ENCODE measurements around the gene CCR5AS.
"Not testable (repeated sequence)": the region's sequence is repeated elsewhere in the genome, so short reads cannot be mapped to it uniquely, and the experiment has no call there.

Gene CCR5AS

GRCh38 chr3:46427916-46428833, 21.3 kb upstream of the CCR5AS start:
- no peak for DNase-seq

- DNase-seq, result not testable (repeated sequence)
Observed at GRCh38 chr3:46427404-46427803, 20.5 kb upstream of the CCR5AS start.

- not testable (repeated sequence) for DNase-seq
Observed at GRCh38 chr3:46426476-46426875, 19.6 kb upstream of the CCR5AS start.

DNA sequence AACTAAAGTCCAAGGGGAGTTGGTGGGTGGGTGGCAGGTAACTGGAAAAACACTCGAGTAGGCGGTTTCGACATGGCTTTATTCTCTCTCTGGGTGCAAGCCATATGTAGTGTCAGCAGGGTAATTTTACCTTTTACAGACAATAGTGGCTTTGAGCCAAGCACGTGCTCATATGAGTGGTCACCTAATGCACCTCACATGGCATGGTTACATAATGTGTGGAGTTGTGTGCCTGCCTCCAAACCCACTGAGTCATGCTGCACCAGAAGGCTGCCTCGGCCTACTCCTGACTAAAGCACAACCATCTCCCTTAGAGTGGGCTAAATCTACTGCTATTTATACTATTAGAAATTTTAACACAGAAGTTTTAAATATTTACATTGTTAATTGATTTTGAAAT, 16.7 kb upstream of the CCR5AS start:
- no peak for DNase-seq

DNA sequence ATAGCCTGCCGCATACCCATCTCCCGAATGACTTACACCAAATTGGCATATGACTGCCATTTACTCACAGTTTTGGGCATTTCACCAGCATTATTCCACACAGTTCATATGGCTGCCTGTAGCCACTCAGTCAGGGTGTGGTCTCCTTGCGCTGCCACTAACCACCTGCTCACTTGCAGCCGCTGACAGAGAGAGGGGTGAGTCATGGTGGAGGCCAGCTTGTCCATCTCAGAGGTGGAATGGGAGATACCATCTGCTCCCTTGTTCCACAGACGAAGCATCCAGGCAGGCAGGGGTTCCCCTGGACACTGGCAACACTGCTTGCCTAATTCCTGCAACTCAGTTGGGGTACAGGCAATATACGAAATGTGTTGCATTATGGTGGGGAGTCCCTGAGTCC, 15.8 kb upstream of the CCR5AS start:
- DNase-seq, result no peak

DNA sequence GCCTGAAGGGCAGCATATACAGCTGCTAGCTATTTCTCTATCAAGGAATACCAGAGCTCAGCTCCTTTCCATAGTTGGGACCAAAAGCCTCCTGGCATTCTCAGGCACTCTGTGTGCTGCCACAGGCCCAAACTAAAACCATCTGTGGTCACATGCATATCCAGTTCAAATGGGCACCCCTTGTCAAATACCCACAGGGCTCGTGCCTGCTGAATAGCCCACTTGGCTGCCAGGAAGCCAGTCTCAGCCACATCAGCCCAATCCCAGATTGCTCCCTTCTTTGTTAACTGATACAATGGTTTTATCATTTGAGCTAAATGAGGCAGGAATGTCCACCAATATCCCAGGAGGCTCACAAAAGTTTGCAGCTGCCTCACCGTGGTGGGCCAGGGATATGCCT, 14.1 kb upstream of the CCR5AS start:
- no peak for DNase-seq

DNA sequence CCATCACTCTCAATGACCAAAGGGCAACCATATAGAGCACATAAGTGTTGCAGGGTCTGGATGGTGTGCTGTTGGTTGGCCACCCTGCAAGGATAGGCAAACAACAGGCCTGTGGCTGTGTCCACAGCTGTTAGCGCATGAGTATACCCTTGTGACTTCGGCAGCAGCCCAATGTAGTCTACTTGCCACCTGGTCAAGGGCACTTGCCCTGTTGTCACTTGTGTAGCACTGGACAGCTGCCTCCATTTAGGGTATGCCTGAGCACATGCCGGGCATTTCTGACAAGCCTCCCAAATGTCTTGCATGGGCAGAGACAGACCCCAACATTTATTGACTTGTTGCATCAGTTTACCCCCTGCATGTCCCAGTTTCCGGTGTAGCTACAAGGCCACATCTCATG, 12.9 kb upstream of the CCR5AS start:
- no peak for DNase-seq

DNA sequence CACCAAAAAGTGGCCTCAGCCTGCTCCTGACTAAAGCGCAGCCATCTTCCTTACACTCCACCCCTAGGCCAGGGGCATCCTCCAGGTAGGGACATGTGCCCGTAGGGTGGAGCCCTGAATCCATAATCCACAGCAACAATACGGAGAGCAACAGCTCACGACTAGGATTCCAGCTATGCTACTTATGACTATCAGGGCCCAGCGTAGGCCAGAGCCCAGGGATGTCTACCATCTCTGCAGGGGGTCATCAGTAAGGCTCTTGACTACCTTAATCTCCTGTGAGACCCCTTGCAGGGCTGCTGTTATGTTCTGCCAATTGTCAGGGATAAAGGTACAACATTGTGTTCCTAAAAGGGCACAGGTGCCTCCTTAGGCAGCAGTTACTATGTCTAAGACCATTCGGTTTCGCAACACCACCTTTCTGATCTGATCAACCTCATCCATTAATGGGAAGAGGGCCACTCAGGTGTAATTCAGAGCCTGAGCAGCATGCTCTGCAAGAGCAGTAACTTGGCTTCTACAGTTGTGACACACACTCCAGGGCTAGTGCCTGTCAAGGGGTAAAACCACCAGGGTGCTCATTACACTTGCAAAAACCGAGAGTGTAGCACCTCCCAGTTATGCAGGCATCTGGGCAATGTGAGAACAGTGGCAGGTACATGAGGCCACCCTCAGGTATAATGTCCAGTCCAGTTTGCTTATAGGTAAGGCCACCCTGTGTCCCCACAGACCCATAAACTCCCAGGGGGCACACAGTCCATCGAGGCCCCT, 11.2 kb upstream of the CCR5AS start:
- no peak for DNase-seq

GRCh38 chr3:46416811-46417510, 10.1 kb upstream of the CCR5AS start:
- DNase-seq, result no peak

DNA sequence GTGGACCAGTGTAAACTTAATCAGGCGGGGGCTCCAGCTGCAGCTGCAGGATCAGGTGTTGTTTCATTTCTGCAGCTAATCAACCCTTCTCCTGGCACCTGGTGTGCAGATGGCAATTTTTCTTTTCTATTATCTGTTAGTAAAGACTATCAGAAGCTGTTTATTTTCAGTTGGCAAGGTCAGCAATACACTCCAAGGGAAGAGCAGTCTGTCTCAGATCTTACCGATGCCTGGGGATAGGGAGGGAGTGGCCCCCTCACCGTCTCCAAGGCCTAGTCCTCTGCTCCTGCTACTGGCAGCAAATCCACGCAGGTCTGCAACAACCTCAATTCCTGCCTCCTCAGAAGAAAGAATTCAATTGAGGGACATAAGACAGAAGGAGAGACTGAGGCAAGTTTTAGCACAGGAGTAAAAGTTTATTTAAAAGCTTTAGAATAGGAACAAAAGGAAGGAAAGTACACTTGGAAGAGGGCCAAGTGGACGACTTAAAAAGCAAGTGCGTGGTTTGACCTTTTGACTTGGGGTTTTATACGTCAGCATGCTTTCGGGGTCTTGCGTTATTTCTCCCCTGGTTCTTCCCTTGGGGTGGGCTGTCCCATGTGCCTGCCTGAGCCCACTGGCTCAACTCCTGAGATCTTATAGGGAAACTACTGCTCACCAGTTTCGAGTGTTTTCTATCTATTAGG, 9.4 kb upstream of the CCR5AS start:
- DNase-seq, result no peak

DNA sequence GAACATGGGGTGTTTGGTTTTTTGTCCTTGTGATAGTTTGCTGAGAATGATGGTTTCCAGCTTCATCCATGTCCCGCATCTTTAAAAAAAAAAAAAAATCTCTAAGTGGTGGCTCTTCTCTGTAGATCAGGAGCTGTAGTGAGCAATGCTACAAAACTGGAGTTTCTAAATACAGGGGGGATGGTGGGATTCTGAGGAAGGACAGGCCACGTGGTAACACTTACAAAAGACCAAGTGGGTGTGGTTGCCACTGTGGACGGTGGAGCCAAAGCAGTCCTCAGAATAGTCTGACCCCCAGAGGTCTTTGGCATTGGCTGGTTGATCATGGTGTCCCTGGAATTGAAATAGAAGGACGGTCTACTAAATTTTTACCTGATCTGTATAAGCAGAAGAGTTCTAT, 7.9 kb upstream of the CCR5AS start:
- no peak for DNase-seq

- no peak for DNase-seq
Observed at GRCh38 chr3:46413951-46414350, 7.1 kb upstream of the CCR5AS start.

DNA sequence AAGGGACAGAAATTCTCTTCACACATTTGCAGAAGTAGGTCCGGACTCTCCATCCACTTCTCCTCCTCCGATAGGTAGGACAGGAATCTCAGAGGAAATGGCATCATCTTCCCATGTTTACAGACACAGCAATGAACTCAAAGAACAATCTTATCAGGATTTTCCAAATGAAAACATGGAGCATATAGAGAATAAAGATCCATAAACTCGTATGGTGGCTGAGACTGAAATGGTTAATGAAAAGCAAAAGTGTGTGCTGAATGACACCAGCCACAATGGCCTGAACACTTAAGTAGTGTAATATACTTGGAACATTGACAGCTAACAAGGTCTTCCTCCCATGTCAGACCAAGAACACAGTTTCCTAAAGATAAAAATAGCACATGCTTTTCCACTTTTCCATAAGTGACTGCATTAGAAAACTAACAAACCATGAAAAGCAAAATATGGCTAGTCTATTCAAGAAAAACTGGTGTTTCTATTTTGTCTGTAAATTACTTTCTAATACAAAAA, 6.0 kb upstream of the CCR5AS start:
- no peak for DNase-seq

DNA sequence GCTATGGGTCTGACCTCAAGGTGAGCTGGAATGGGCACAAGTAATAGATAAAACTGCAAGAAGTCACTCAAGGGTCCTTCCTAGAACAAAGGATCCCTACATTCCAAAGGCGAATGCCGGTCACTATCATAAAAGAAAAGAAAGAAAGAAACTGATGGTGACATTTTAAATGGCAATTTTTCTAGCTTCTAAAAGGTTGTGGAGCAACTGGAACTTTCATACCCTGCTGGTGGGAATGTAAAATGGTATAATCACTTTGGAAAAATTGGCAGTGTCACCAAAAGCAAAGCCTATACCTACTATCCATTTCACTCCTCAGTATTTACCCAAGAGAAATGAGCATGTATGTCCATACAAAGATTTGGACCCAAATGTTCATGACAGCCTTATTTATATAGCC, 4.4 kb upstream of the CCR5AS start:
- no peak for DNase-seq

- no peak for DNase-seq
Observed at GRCh38 chr3:46410669-46411068, 3.8 kb upstream of the CCR5AS start.

- no peak for DNase-seq
Observed at GRCh38 chr3:46409739-46410489, 3.0 kb upstream of the CCR5AS start.

DNA sequence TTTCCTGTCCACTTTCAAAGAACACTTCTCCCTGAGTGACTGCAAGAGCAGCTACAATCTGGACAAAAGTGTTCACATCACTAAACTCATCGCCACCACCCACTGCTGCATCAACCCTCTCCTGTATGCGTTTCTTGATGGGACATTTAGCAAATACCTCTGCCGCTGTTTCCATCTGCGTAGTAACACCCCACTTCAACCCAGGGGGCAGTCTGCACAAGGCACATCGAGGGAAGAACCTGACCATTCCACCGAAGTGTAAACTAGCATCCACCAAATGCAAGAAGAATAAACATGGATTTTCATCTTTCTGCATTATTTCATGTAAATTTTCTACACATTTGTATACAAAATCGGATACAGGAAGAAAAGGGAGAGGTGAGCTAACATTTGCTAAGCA, 2.0 kb upstream of the CCR5AS start:
- no peak for DNase-seq

DNA sequence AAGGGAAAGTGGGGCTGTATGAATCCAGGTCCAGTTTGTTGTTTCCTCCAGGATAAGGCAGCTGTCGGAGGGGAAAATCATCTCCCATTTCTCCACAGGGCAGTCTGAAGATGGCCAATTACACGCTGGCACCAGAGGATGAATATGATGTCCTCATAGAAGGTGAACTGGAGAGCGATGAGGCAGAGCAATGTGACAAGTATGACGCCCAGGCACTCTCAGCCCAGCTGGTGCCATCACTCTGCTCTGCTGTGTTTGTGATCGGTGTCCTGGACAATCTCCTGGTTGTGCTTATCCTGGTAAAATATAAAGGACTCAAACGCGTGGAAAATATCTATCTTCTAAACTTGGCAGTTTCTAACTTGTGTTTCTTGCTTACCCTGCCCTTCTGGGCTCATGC, 1.1 kb upstream of the CCR5AS start:
- no peak for DNase-seq

DNA sequence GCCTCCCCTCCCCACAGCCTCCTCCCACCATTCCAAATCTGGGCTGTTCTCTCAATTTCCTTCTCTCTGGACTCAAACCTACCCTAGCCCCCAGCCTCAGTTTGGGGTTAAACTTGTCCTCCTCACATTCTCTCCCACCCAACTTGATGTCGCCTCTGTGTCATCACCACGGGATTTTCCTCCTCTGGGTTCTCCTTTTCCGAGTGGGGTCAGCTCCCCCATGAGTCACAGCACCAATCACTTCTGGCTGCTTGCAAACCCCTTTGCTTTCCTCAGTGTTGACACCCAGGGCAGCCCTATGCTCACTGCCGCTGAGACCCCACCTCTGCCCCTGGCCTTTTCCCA, 451 bp downstream of the CCR5AS start:
- no peak for DNase-seq

GRCh38 chr3:46405301-46406019, 1.4 kb downstream of the CCR5AS start:
- no peak for DNase-seq

DNA sequence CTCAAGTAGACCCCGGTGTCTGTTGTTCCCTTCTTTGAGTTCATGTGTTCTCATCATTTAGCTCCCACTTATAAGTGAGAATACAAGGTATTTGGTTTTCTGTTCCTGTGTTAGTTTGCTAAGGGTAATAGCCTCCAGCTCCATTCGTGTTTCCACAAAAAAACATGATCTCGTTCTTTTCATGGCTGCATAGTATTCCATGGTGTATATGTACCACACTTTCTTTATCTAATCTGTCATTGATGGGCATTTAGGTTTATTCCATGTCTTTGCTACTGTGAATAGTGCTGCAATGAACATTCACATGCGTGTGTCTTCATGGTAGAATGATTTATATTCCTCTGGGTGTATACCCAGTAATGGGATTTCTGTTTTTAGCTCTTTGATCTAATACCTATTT, 4.0 kb downstream of the CCR5AS start:
- not testable (repeated sequence) for DNase-seq
